ENCODE results near the gene EMSY. TPM values are rescaled to one million over a fixed set of nuclear protein-coding genes. Genes with fewer than 3 reads are reported as not detected.
A peak's percentile ranks its signal among the peaks of the same experiment; 100 is the strongest.

EMSY gene
- total and polyA plus RNA-seq, 9 of the 15 experiments (the other 6 are each of a cell fraction or from before 2014, with no cell fraction given): 12.7 to 25.4 (median 17.9) TPM

DNA sequence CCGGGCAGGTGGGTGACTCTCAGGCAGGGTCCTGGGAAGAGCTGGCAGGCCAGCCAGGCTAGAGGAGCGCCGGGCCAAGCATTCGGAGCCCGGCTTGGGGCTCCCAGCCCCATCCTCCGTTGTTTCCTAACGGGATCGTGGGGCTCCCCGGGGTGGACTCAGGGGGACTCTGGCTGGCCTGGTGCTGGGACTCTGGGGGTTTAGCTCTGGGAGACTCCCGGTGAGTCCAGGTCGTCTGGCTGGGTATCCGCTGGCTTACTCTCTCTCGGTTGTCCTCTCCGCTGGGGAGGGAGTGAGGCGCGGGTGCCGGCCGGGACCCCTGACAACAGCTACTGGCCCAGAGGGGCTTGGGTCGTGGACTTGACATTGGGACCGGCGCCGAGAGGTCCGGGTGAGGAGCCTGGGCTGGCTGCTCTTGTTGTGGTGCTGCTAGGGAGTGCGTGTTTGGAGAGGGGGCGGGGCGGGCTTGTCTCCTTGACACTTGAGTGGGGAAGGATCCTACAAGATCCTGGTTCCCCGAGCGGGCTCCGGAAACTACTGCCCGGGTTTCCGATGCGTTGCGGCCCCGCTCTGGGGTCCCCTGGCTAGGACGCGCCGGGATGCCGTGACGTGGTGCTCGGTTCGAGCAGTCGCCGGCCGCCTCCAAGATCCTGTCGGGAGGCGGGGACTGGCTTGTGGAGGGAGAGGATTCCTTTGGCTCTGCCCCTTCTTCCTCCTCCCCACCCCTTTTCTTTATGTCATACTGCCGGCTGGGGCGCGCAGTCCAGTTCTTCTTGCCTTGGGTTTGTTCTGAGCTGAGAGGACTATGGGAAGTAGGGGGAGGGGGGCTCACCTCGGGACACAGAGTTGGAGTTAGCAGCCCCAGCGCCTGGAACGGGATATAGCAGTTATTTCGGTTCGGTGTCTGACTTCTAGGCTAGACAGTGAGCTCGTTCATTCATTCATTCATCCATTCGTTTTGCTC lies 585 bp downstream of the EMSY start (continued):
- TF ChIP-seq CREB3L1 (IDR thresholded peaks at IDR 0.05; ENCODE audit: borderline replicate concordance, low read depth) (0 out of 2 replicates have a peak, but pooled peaks have one; percentile 15), GABPB2 (CRISPR knock-in tag; conservative IDR thresholded peaks at IDR 0.05) (no peak), CEBPB (tag; IDR thresholded peaks at IDR 0.05) (no peak), HDAC1 (IDR thresholded peaks at IDR 0.05) (peak in 1 of 2 experiments; percentile 44; a peak in 2 of 4 replicates), HEY1 (CRISPR knock-in tag; IDR thresholded peaks at IDR 0.05; ENCODE audit: borderline replicate concordance) (no peak), ZFX (CRISPR knock-in tag; IDR thresholded peaks at IDR 0.05) (no peak), ZBTB33 (CRISPR knock-in tag; IDR thresholded peaks at IDR 0.05) (no peak), ZBTB43 (CRISPR knock-in tag; IDR thresholded peaks at IDR 0.05) (no peak)
- TF ChIP-seq, protein P1, sequence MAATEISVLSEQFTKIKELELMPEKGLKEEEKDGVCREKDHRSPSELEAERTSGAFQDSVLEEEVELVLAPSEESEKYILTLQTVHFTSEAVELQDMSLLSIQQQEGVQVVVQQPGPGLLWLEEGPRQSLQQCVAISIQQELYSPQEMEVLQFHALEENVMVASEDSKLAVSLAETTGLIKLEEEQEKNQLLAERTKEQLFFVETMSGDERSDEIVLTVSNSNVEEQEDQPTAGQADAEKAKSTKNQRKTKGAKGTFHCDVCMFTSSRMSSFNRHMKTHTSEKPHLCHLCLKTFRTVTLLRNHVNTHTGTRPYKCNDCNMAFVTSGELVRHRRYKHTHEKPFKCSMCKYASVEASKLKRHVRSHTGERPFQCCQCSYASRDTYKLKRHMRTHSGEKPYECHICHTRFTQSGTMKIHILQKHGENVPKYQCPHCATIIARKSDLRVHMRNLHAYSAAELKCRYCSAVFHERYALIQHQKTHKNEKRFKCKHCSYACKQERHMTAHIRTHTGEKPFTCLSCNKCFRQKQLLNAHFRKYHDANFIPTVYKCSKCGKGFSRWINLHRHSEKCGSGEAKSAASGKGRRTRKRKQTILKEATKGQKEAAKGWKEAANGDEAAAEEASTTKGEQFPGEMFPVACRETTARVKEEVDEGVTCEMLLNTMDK (IDR thresholded peaks at IDR 0.05; ENCODE audit: borderline replicate concordance, insufficient read depth, low read depth, low read length, poor library complexity, severe bottlenecking): no peak
- TF ChIP-seq, protein P2, sequence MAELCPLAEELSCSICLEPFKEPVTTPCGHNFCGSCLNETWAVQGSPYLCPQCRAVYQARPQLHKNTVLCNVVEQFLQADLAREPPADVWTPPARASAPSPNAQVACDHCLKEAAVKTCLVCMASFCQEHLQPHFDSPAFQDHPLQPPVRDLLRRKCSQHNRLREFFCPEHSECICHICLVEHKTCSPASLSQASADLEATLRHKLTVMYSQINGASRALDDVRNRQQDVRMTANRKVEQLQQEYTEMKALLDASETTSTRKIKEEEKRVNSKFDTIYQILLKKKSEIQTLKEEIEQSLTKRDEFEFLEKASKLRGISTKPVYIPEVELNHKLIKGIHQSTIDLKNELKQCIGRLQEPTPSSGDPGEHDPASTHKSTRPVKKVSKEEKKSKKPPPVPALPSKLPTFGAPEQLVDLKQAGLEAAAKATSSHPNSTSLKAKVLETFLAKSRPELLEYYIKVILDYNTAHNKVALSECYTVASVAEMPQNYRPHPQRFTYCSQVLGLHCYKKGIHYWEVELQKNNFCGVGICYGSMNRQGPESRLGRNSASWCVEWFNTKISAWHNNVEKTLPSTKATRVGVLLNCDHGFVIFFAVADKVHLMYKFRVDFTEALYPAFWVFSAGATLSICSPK (IDR thresholded peaks at IDR 0.05; ENCODE audit: borderline replicate concordance): no peak
- TF ChIP-seq, protein P3, sequence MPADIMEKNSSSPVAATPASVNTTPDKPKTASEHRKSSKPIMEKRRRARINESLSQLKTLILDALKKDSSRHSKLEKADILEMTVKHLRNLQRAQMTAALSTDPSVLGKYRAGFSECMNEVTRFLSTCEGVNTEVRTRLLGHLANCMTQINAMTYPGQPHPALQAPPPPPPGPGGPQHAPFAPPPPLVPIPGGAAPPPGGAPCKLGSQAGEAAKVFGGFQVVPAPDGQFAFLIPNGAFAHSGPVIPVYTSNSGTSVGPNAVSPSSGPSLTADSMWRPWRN (IDR thresholded peaks at IDR 0.05; ENCODE audit: low read depth): no peak

All from K562 (cell line).